Astrocyte (in vitro differentiated cells and primary cell): ENCODE measurements around the gene HES1.

Experiments used
- EZH2 ChIP-seq: IDR thresholded peaks from 2 replicates; pipeline ENCODE4 v1.6.1; 2012; ENCODE audit warnings: mild to moderate bottlenecking, low read length, inconsistent platforms; ENCODE audit not compliant: insufficient read depth
- TF ChIP-seq, protein P1 (sequence below): IDR thresholded peaks from 2 replicates; pipeline ENCODE4 v1.5.1; 2011; ENCODE audit warnings: low read depth, mild to moderate bottlenecking, inconsistent platforms, low read length, moderate library complexity; ENCODE audit not compliant: insufficient read depth

DNA sequence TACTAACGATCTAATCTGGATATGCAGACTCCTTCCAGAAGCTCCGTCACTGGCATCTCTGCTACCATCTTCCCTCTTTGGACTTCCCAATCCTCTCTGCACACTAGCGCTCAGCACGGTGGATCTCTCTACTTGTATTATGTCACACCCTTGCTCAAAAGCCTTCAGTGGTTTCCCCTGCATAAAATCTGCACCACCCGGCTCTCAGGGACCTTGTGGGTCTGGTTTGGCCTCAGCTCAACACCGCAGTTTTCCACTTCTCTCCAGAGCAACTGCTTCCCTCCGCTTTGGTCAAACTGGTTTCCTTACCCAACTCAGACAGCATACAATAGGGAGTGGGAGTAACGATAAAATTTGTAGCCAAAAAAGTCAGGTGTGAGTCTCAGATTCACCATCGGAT is 30.7 kb upstream of the HES1 start:
- TF ChIP-seq, protein P1, sequence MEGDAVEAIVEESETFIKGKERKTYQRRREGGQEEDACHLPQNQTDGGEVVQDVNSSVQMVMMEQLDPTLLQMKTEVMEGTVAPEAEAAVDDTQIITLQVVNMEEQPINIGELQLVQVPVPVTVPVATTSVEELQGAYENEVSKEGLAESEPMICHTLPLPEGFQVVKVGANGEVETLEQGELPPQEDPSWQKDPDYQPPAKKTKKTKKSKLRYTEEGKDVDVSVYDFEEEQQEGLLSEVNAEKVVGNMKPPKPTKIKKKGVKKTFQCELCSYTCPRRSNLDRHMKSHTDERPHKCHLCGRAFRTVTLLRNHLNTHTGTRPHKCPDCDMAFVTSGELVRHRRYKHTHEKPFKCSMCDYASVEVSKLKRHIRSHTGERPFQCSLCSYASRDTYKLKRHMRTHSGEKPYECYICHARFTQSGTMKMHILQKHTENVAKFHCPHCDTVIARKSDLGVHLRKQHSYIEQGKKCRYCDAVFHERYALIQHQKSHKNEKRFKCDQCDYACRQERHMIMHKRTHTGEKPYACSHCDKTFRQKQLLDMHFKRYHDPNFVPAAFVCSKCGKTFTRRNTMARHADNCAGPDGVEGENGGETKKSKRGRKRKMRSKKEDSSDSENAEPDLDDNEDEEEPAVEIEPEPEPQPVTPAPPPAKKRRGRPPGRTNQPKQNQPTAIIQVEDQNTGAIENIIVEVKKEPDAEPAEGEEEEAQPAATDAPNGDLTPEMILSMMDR = no peak
- no peak for TF ChIP-seq EZH2
